Endometrial microvascular endothelial cells (primary cell): Measurements from ENCODE around the gene PATL1. TPM values are rescaled to one million over a fixed set of nuclear protein-coding genes. Genes with fewer than 3 reads are reported as not detected.
"Not testable (repeated sequence)": the region's sequence is repeated elsewhere in the genome, so short reads cannot be mapped to it uniquely, and the experiment has no call there.

ENCODE experiments used
- in situ Hi-C: cut with HindIII; loops from 2 replicates; pipeline ENCODE4 v1.10.0; 2017; ENCODE audit warnings: low sequenced_read_pairs, low pct_unique_long_range_greater_than_20kb; ENCODE audit errors: inconsistent ontology term
- total RNA-seq: library from RNA; depleted of rRNA; stranded (reverse); fragments of >200 nt; gene quantifications from one replicate; pipeline ENCODE4 v1.2.3, GENCODE V29; 2015; ENCODE audit errors: inconsistent ontology term

Gene PATL1
- total RNA-seq, 1 donor from 2014 or later = 11.7 TPM

GRCh38 chr11:59629996-59630395 is 38.8 kb downstream of the PATL1 start:
- in situ Hi-C loops = no loop called here

GRCh38 chr11:59626969-59627368 is 41.9 kb downstream of the PATL1 start:
- in situ Hi-C loops = not testable (repeated sequence)

GRCh38 chr11:59625703-59626102 is 43.1 kb downstream of the PATL1 start:
- in situ Hi-C loops = no loop called here

GRCh38 chr11:59617876-59618275 is 51.0 kb downstream of the PATL1 start:
- in situ Hi-C loops = no loop called here

GRCh38 chr11:59616396-59616982 is 52.3 kb downstream of the PATL1 start:
- in situ Hi-C loops = no loop called here

- in situ Hi-C loops = no loop called here
Observed at GRCh38 chr11:59615637-59616395, 53.0 kb downstream of the PATL1 start, which contains the start of gene OSBP. OSBP (minus strand) TSS chr11:59615774; CDS start chr11:59615664, 110 bp downstream.

- in situ Hi-C loops = no loop called here
Observed at GRCh38 chr11:59615120-59615636, 53.7 kb downstream of the PATL1 start.

- in situ Hi-C loops = no loop called here
Observed at GRCh38 chr11:59614277-59615119, 54.3 kb downstream of the PATL1 start.

- in situ Hi-C loops = no loop called here
Observed at GRCh38 chr11:59611570-59612565, 57.0 kb downstream of the PATL1 start.

GRCh38 chr11:59610289-59610688 is 58.5 kb downstream of the PATL1 start:
- in situ Hi-C loops = no loop called here

- in situ Hi-C loops = no loop called here
Observed at GRCh38 chr11:59607703-59608454, 61.0 kb downstream of the PATL1 start.

- in situ Hi-C loops = no loop called here
Observed at GRCh38 chr11:59602432-59602831, 66.4 kb downstream of the PATL1 start.

- in situ Hi-C loops = no loop called here
Observed at GRCh38 chr11:59601788-59602187, 67.0 kb downstream of the PATL1 start.

- in situ Hi-C loops = no loop called here
Observed at GRCh38 chr11:59600636-59601035, 68.2 kb downstream of the PATL1 start.

- in situ Hi-C loops = no loop called here
Observed at GRCh38 chr11:59600234-59600633, 68.6 kb downstream of the PATL1 start.

GRCh38 chr11:59598961-59599360 is 69.9 kb downstream of the PATL1 start:
- in situ Hi-C loops = no loop called here
